Activated T-helper 1 cell treated with anti-CD3 and anti-CD28 coated beads, Interleukin-12 subunit alpha, Interleukin-12 subunit beta, Interleukin-2, Interleukin-4 antibody, amounts not matched to agents 30 ng/mL and 10 ng/mL and 1 ng/mL, durations not matched to agents 14 hours and 24 hours and 36 hours (primary cell): ENCODE data around the gene DGCR2. TPM values are rescaled to one million over a fixed set of nuclear protein-coding genes. Genes with fewer than 3 reads are reported as not detected.
"Not testable (repeated sequence)": the region's sequence is repeated elsewhere in the genome, so short reads cannot be mapped to it uniquely, and the experiment has no call there.

Source experiments
- DNase-seq: peaks from one replicate; pipeline ENCODE4 v3.0.0; 2021; ENCODE audit warnings: low spot score
- H3K27ac Mint-ChIP-seq: one replicate; pipeline ENCODE4 v1.8.0; 2021; ENCODE audit warnings: mild to moderate bottlenecking, mixed read lengths
- H3K27me3 Mint-ChIP-seq: one replicate; pipeline ENCODE4 v1.8.0; 2022; ENCODE audit warnings: mild to moderate bottlenecking, moderate library complexity, mixed read lengths; ENCODE audit not compliant: insufficient read depth
- H3K36me3 Mint-ChIP-seq: one replicate; pipeline ENCODE4 v1.8.0; 2021; ENCODE audit warnings: low read depth, mixed read lengths
- H3K4me1 Mint-ChIP-seq: one replicate; pipeline ENCODE4 v1.8.0; 2021; ENCODE audit warnings: low read depth, mixed read lengths
- H3K4me3 Mint-ChIP-seq: one replicate; pipeline ENCODE4 v1.8.0; 2021; ENCODE audit warnings: mild to moderate bottlenecking, moderate library complexity, mixed read lengths
- H3K9me3 Mint-ChIP-seq: one replicate; pipeline ENCODE4 v1.8.0; 2021; ENCODE audit warnings: mixed read lengths
- intact Hi-C: fragments of 100-400 bp; cut with micrococcal nuclease; formaldehyde crosslinking; loops from one replicate; pipeline ENCODE4 v1.15.1; 2024
- total RNA-seq: library from RNA; stranded (reverse); gene quantifications from 2 replicates; pipeline ENCODE4 v1.2.3, GENCODE V29; 2022

Gene DGCR2
- total RNA-seq, 1 donor from 2014 or later = 23.2 TPM

DNA sequence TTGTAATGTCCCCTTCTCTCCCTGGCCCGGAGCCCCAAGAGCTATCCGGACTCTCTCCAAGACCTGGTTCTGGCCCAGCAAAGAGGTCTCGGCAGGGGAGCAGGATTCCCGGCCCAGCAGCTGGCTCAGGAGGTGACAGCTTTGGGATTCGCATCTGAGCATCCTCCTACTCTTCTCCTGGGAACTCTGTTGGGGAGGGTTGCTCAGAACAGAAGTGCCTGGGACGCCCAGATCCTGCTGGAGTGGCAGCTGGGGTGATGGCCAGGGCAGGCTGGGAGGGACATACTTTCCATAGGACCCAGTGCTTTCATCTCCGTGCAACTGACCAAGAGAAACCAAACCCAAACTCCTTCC lies 102.6 kb downstream of the DGCR2 start:
- H3K36me3 Mint-ChIP-seq = no peaks in the 10 kb centered on the region
- no peak overlapping the region for H3K4me3 Mint-ChIP-seq
- H3K27me3 Mint-ChIP-seq = peaks cover 4% of the 10 kb centered on the region
- no peaks in the 10 kb centered on the region for H3K9me3 Mint-ChIP-seq
- DNase-seq = no peak
- intact Hi-C loops = no loop called here
- no peaks in the 10 kb centered on the region for H3K4me1 Mint-ChIP-seq
- no peak overlapping the region for H3K27ac Mint-ChIP-seq

DNA sequence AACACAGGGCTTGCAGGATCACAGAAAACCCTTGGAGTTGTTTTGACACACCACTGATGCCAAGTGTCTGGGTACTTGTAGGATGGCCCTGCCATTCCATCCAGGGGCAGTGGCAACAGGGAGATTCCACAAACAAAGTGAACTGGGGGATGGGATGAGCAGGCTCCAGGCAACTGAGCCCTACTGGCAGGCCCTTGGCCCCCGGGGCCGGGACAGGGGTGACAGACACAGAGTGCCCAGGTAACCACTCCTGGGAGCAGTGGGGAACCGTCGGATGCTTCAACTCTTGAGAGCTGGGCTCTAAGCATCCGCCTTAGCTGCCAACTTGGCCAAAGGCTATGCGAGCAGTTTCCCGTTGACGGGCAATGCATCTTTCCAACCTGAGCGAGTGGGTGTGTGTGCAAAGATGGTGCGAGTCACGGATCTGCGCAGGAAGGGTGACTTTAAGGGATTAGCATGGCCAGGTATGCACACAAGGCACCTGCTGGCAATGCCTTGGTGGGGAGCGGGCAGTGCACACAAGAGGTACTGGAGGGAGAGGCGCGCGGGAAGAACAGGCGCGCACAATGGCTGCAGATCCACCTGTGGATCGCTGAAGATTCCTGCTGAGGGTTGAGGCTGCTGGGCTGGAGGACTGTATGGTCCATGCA lies 103.1 kb downstream of the DGCR2 start:
- no peak for DNase-seq
- H3K27me3 Mint-ChIP-seq = peaks cover 4% of the 10 kb centered on the region
- no peaks in the 10 kb centered on the region for H3K9me3 Mint-ChIP-seq
- no peaks in the 10 kb centered on the region for H3K4me1 Mint-ChIP-seq
- H3K36me3 Mint-ChIP-seq = no peaks in the 10 kb centered on the region
- H3K27ac Mint-ChIP-seq = no peak overlapping the region
- intact Hi-C loops = no loop called here
- no peak overlapping the region for H3K4me3 Mint-ChIP-seq

DNA sequence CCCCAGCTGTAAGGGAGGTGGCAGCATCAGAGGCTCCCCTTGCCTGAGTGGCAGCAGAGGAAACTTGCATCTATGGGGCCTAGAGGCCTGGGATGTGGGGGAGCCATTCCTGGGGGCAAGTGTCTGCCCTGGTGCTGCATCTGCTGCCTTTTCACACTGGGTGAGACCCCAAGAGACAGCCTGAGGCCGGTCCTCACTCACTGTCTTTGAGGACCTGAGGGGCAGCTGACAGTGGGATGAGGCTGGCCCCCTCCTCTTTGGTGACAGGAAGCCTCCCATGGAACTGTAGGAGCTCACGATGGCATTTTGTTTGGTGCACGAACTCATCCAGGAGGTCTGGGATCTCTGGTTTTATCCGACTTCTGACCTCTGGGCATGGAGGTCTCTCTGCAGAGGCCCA lies 104.0 kb downstream of the DGCR2 start:
- Mint-ChIP-seq H3K27me3 (peaks cover 4% of the 10 kb centered on the region), H3K4me1 (no peaks in the 10 kb centered on the region)
- intact Hi-C loops = no loop called here

DNA sequence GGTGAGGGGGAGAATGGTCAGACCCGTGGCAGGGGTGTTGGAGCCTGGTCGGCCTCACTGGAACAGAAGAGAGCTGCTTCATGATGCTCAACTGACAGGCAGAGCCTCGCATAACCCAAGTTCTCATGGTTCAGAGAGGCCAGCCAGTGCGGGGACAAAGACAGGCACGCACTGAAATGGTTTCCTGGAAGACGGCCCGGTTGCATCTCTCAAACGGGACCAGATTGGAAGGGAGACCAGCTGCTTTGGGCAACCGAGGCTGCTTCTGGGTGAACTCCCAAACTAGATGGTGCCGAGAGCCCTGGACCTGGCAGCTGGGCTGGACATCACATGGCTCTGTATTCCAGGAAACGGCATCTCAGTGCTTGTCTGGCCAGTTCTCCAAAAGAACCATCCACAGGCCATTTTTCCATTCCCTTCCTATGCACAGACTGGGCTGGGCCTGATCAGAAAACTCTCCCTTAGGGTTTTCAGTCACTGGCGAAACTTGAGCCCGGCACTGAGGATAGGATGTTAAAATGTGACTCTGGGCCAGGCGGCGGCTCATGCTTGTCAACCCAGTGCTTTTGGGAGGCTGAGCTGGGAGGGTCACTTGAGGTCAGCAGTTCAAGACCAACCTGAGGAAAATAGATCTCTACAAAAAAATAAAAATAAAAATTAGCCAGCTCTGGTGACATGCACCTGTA lies 106.0 kb downstream of the DGCR2 start:
- Mint-ChIP-seq H3K9me3 (no peaks in the 10 kb centered on the region), H3K36me3 (no peaks in the 10 kb centered on the region), H3K4me3 (no peak overlapping the region), H3K27ac (no peak overlapping the region), H3K4me1 (no peaks in the 10 kb centered on the region), H3K27me3 (peaks cover 6% of the 10 kb centered on the region)
- intact Hi-C loops = no loop called here
- DNase-seq = no peak

More for the DNA sequence above, 104.0 kb downstream of the DGCR2 start:
- Mint-ChIP-seq H3K9me3 (no peaks in the 10 kb centered on the region), H3K27ac (no peak overlapping the region), H3K4me3 (no peak overlapping the region), H3K36me3 (no peaks in the 10 kb centered on the region)
- DNase-seq = no peak

GRCh38 chr22:19014886-19015285 lies 107.3 kb downstream of the DGCR2 start:
- Mint-ChIP-seq H3K4me1 (no peaks in the 10 kb centered on the region), H3K4me3 (no peak overlapping the region), H3K27me3 (peaks cover 4% of the 10 kb centered on the region), H3K36me3 (no peaks in the 10 kb centered on the region), H3K27ac (no peak overlapping the region), H3K9me3 (no peaks in the 10 kb centered on the region)
- DNase-seq = no peak
- intact Hi-C loops = no loop called here

DNA sequence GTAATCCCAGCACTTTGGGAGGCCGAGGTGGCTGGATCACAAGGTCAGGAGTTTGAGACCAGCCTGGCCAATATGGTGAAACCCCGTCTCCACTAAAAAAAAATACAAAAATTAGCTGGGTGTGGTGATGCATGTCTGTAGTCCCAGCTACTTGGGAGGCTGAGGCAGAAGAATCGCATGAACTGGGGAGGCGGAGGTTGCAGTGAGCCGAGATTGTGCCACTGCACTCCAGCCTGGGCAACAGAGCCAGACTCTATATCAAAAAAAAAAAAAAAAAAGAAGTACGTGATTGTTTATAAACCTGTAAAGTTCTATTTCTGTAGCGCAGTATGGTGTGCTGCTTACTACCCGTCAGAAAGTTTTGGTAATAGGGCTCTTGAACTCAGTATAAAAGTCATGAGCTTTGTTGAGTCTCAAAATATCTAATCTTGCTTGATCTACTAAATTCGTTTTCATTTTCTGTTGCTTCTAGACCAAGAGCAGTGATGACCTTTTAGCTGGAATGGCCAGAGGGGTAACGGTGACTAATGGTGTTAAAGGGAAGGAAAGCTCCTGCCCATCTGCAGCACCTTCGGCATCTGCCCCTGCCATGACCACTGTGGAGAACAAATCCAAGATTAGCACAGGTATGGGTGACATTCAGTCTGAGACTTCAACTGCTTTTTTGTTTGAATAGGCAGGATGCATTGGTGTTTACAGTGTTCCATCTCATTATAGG lies 108.2 kb downstream of the DGCR2 start:
- H3K36me3 Mint-ChIP-seq, H3K4me1 Mint-ChIP-seq, H3K4me3 Mint-ChIP-seq, H3K9me3 Mint-ChIP-seq, intact Hi-C loops, H3K27me3 Mint-ChIP-seq, DNase-seq, H3K27ac Mint-ChIP-seq: not testable (repeated sequence)

DNA sequence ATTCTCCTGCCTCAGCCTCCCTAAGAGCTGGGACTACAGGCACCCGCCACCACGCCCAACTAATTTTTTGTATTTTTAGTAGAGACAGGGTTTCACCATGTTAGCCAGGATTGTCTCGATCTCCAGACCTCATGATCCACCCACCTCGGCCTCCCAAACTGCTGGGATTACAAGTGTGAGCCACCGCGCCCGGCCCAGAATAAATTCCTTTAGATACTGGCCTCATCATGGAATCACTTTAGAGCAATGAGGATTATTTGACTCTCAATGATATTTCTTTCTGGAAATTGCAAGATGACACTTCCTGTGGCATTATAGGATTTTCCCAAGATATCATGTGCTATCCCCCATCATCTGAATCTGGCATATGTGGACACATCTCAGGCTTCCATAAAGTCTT lies 108.8 kb downstream of the DGCR2 start:
- H3K27ac Mint-ChIP-seq, DNase-seq, H3K4me3 Mint-ChIP-seq, intact Hi-C loops, H3K4me1 Mint-ChIP-seq, H3K27me3 Mint-ChIP-seq, H3K9me3 Mint-ChIP-seq, H3K36me3 Mint-ChIP-seq: not testable (repeated sequence)

GRCh38 chr22:19012308-19012986 lies 109.8 kb downstream of the DGCR2 start:
- H3K4me3 Mint-ChIP-seq = no peak overlapping the region
- no peaks in the 10 kb centered on the region for H3K9me3 Mint-ChIP-seq
- H3K4me1 Mint-ChIP-seq = no peaks in the 10 kb centered on the region

GRCh38 chr22:19011611-19012010 lies 110.6 kb downstream of the DGCR2 start:
- H3K4me3 Mint-ChIP-seq, DNase-seq, intact Hi-C loops, H3K4me1 Mint-ChIP-seq, H3K27ac Mint-ChIP-seq, H3K9me3 Mint-ChIP-seq, H3K36me3 Mint-ChIP-seq: not testable (repeated sequence)
- peaks cover 11% of the 10 kb centered on the region for H3K27me3 Mint-ChIP-seq

More at GRCh38 chr22:19012308-19012986, 109.8 kb downstream of the DGCR2 start:
- H3K27ac Mint-ChIP-seq = no peak overlapping the region
- intact Hi-C loops = no loop called here
- peaks cover 8% of the 10 kb centered on the region for H3K27me3 Mint-ChIP-seq
- no peaks in the 10 kb centered on the region for H3K36me3 Mint-ChIP-seq
- no peak for DNase-seq

DNA sequence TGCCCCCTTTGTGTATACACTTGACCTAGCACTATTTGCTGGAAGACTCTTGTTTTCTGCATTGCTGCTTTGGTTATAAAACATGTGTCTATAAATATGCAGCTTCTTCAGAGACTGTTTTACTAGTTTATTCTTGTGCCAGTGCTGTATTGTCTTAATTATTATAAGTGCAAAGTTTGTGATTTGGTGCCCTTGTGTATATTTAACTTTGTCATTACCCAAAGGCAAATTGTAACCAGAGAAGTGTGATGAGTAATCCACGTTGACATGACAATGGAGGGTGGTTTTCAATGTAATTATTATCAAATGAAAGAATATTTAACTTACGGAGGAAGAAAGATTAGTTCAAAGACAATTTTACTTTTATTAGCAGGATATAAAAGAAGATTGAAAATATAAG lies 111.1 kb downstream of the DGCR2 start:
- intact Hi-C loops = no loop called here

DNA sequence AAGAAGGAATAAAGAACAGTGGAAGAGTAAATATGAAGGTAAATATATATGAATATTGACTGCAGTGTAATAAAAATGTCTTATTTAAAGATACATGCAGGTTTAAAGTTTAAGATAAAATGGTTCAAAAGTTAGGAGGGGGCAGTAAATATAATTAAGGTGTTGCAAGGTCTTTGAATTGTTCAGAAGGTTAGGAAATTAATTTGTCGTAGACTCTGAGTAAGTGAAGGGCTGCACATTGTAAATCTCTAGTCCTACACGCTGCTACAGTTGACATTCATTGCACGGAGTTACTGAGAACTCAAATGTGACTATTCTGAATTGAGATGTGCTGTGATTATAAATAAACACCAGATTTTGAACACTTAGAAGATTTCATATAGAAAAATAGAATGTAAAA lies 116.3 kb downstream of the DGCR2 start:
- Mint-ChIP-seq H3K27ac (no peak overlapping the region), H3K4me1 (no peaks in the 10 kb centered on the region), H3K27me3 (peaks cover 25% of the 10 kb centered on the region), H3K9me3 (no peaks in the 10 kb centered on the region), H3K4me3 (no peak overlapping the region), H3K36me3 (no peaks in the 10 kb centered on the region)
- no peak for DNase-seq
- intact Hi-C loops = no loop called here

More for the DNA sequence above, 111.1 kb downstream of the DGCR2 start:
- no peaks in the 10 kb centered on the region for H3K9me3 Mint-ChIP-seq
- no peaks in the 10 kb centered on the region for H3K4me1 Mint-ChIP-seq
- no peak overlapping the region for H3K4me3 Mint-ChIP-seq
- H3K27ac Mint-ChIP-seq = no peak overlapping the region
- no peak for DNase-seq
- no peaks in the 10 kb centered on the region for H3K36me3 Mint-ChIP-seq
- H3K27me3 Mint-ChIP-seq = peaks cover 11% of the 10 kb centered on the region

- intact Hi-C loops = no loop called here
- Mint-ChIP-seq H3K27ac (no peak overlapping the region), H3K9me3 (no peaks in the 10 kb centered on the region), H3K4me3 (no peak overlapping the region), H3K27me3 (peaks cover 28% of the 10 kb centered on the region), H3K4me1 (no peaks in the 10 kb centered on the region), H3K36me3 (no peaks in the 10 kb centered on the region)
- DNase-seq = no peak
These were observed 117.7 kb downstream of the DGCR2 start for GRCh38 chr22:19004471-19004870.

GRCh38 chr22:19003508-19003907 lies 118.7 kb downstream of the DGCR2 start:
- no peak overlapping the region for H3K27ac Mint-ChIP-seq
- H3K4me3 Mint-ChIP-seq = no peak overlapping the region
- intact Hi-C loops = no loop called here
- DNase-seq = no peak
- H3K27me3 Mint-ChIP-seq = peaks cover 25% of the 10 kb centered on the region
- no peaks in the 10 kb centered on the region for H3K36me3 Mint-ChIP-seq
- H3K9me3 Mint-ChIP-seq = no peaks in the 10 kb centered on the region
- no peaks in the 10 kb centered on the region for H3K4me1 Mint-ChIP-seq
